ENCODE measurements around the gene RGS9BP. TPM values are rescaled to one million over a fixed set of nuclear protein-coding genes. Genes with fewer than 3 reads are reported as not detected.
"Not testable (repeated sequence)": the region's sequence is repeated elsewhere in the genome, so short reads cannot be mapped to it uniquely, and the experiment has no call there.

The RGS9BP gene
- total RNA-seq, 2 experiments from 2014 or later: not detected

- not testable (repeated sequence) for H3K4me3 Mint-ChIP-seq, H3K4me1 Mint-ChIP-seq, DNase-seq, H3K27ac Mint-ChIP-seq, H3K36me3 Mint-ChIP-seq, H3K27me3 Mint-ChIP-seq, H3K9me3 Mint-ChIP-seq
Measured at GRCh38 chr19:32656379-32656778, 19.3 kb upstream of the RGS9BP start.

GRCh38 chr19:32658075-32658474, 17.6 kb upstream of the RGS9BP start:
- no peak overlapping the region for H3K27ac Mint-ChIP-seq
- peaks cover 7% of the 10 kb centered on the region for H3K36me3 Mint-ChIP-seq
- H3K4me1 Mint-ChIP-seq: peaks cover 2% of the 10 kb centered on the region
- no peaks in the 10 kb centered on the region for H3K9me3 Mint-ChIP-seq
- no peak for DNase-seq
- no peak overlapping the region for H3K4me3 Mint-ChIP-seq
- H3K27me3 Mint-ChIP-seq: no peaks in the 10 kb centered on the region

DNA sequence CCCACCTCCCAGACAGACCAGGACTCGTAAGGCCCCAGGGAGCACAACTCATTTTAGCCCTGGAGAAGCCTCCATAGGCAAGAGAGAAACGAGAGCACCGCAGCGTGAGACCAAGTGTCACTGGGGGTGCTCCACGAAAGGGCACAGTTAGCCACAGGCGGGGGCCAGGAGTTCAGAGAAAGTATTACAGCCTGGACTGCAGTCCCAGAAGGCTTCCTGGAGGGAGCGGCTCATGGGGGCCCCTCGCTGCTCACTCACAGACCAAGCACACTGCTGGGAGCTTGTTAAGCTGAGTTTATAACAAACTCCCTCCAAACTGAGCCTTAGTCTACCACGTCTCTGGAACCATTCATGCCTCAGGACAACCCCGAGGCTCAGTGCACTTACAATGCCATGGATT, 17.1 kb upstream of the RGS9BP start:
- H3K27me3 Mint-ChIP-seq: no peaks in the 10 kb centered on the region
- no peak overlapping the region for H3K4me3 Mint-ChIP-seq
- H3K4me1 Mint-ChIP-seq: no peaks in the 10 kb centered on the region
- H3K36me3 Mint-ChIP-seq: peaks cover 7% of the 10 kb centered on the region
- no peak overlapping the region for H3K27ac Mint-ChIP-seq
- H3K9me3 Mint-ChIP-seq: no peaks in the 10 kb centered on the region
- no peak for DNase-seq

GRCh38 chr19:32661318-32661717, 14.3 kb upstream of the RGS9BP start:
- H3K4me1 Mint-ChIP-seq: no peaks in the 10 kb centered on the region
- no peaks in the 10 kb centered on the region for H3K27me3 Mint-ChIP-seq
- no peak overlapping the region for H3K27ac Mint-ChIP-seq
- peaks cover under 1% of the 10 kb centered on the region for H3K36me3 Mint-ChIP-seq
- H3K9me3 Mint-ChIP-seq: no peaks in the 10 kb centered on the region
- H3K4me3 Mint-ChIP-seq: no peak overlapping the region
- DNase-seq: no peak

DNA sequence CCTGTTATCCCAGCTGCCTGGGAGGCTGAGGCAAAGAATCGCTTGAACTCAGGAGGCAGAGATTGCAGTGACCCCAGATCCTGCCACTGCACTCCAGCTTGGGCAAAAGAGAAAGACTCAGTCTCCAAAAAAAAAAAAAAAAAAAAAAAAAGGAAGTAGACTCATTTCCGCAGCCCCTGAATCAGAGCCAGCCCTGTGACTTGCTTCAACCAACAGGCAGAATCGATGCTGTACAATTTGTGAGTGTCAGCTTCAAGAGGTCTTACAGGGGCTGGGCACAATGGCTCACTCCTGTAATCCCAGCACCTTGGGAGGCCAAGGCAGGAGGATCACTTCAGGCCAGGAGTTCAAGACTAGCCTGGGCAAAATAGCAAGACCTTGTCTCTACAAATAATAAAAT, 13.5 kb upstream of the RGS9BP start:
- H3K36me3 Mint-ChIP-seq: no peaks in the 10 kb centered on the region
- H3K27ac Mint-ChIP-seq: no peak overlapping the region
- no peaks in the 10 kb centered on the region for H3K4me1 Mint-ChIP-seq
- H3K4me3 Mint-ChIP-seq: no peak overlapping the region
- no peaks in the 10 kb centered on the region for H3K27me3 Mint-ChIP-seq
- H3K9me3 Mint-ChIP-seq: no peaks in the 10 kb centered on the region
- no peak for DNase-seq

DNA sequence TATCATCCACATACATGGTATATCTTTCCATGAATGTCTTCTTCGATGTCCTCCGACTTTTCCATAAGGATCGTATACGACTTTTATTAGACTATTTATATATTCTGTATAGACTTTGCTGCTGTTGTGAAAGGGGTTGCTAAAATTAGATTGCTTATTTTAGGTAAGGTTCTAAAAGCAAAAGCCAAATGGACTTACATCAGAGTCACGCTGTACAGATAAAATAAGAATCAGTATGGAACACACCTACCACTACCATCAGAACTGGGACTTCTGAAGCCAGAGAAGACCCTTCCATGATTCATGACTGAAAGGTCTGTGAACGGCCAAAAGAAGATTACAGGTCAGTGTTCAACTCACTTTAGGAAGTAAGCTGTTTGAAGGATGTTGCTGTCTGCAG, 9.6 kb upstream of the RGS9BP start:
- H3K36me3 Mint-ChIP-seq: no peaks in the 10 kb centered on the region
- DNase-seq: no peak
- peaks cover 6% of the 10 kb centered on the region for H3K4me1 Mint-ChIP-seq
- H3K9me3 Mint-ChIP-seq: no peaks in the 10 kb centered on the region
- no peaks in the 10 kb centered on the region for H3K27me3 Mint-ChIP-seq
- no peak overlapping the region for H3K4me3 Mint-ChIP-seq
- no peak overlapping the region for H3K27ac Mint-ChIP-seq

DNA sequence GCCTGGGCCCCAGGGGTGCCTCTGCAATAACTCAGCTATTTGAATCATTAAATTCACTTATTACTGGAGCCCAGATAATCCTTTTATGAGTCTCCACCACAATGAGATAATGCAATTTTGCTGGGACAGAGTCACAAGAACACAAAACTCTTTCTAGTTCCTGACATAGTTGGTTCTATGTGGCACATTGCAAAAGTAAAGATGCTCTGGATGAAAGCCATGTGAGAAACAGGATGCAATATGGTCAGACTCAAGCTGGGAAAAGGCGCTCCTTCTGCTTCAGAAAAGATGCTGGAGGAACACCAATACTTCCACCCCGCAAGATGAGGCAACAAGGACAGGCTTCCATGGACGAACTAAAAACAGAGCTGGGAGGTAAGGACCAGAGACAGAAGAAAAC, 6.3 kb upstream of the RGS9BP start:
- no peak for DNase-seq
- Mint-ChIP-seq H3K36me3 (peaks cover 2% of the 10 kb centered on the region), H3K27ac (no peak overlapping the region), H3K4me1 (peaks cover 26% of the 10 kb centered on the region), H3K27me3 (no peaks in the 10 kb centered on the region), H3K4me3 (no peak overlapping the region), H3K9me3 (no peaks in the 10 kb centered on the region)

- H3K4me3 Mint-ChIP-seq: no peak overlapping the region
- peaks cover 3% of the 10 kb centered on the region for H3K27me3 Mint-ChIP-seq
- H3K4me1 Mint-ChIP-seq: peaks cover 26% of the 10 kb centered on the region
- peaks cover 2% of the 10 kb centered on the region for H3K36me3 Mint-ChIP-seq
- no peaks in the 10 kb centered on the region for H3K9me3 Mint-ChIP-seq
- no peak overlapping the region for H3K27ac Mint-ChIP-seq
- no peak for DNase-seq
Measured at GRCh38 chr19:32671883-32672593, 3.6 kb upstream of the RGS9BP start.

- Mint-ChIP-seq H3K9me3 (no peaks in the 10 kb centered on the region), H3K4me1 (peaks cover 30% of the 10 kb centered on the region), H3K27me3 (peaks cover 11% of the 10 kb centered on the region), H3K36me3 (peaks cover 2% of the 10 kb centered on the region), H3K27ac (no peak overlapping the region), H3K4me3 (no peak overlapping the region)
- DNase-seq: no peak
Measured at GRCh38 chr19:32672841-32673240, 2.8 kb upstream of the RGS9BP start.

GRCh38 chr19:32673573-32673972, 2.1 kb upstream of the RGS9BP start:
- H3K27ac Mint-ChIP-seq: no peak overlapping the region
- peaks cover 18% of the 10 kb centered on the region for H3K27me3 Mint-ChIP-seq
- H3K4me3 Mint-ChIP-seq: peak overlapping the region; percentile 93

GRCh38 chr19:32674153-32674930, 1.3 kb upstream of the RGS9BP start:
- H3K4me1 Mint-ChIP-seq: peaks cover 30% of the 10 kb centered on the region
- peak overlapping the region; percentile 93 for H3K4me3 Mint-ChIP-seq
- DNase-seq: no peak
- peaks cover 22% of the 10 kb centered on the region for H3K27me3 Mint-ChIP-seq
- H3K36me3 Mint-ChIP-seq: peaks cover 2% of the 10 kb centered on the region
- no peaks in the 10 kb centered on the region for H3K9me3 Mint-ChIP-seq
- H3K27ac Mint-ChIP-seq: peak overlapping the region; percentile 81

More at GRCh38 chr19:32673573-32673972, 2.1 kb upstream of the RGS9BP start:
- Mint-ChIP-seq H3K9me3 (no peaks in the 10 kb centered on the region), H3K4me1 (peaks cover 30% of the 10 kb centered on the region), H3K36me3 (peaks cover 2% of the 10 kb centered on the region)
- no peak for DNase-seq

- Mint-ChIP-seq H3K4me3 (peak within 1 kb of the TSS; percentile 93), H3K36me3 (peaks cover 2% of the 10 kb centered on the region), H3K9me3 (no peaks in the 10 kb centered on the region), H3K27ac (peak within 1 kb of the TSS; percentile 81), H3K27me3 (peaks cover 25% of the 10 kb centered on the region), H3K4me1 (peaks cover 26% of the 10 kb centered on the region)
- DNase-seq: peak; percentile 99
Measured at GRCh38 chr19:32674931-32675719, 523 bp upstream of the RGS9BP start, which contains the start of gene ANKRD27. TSS of gene ANKRD27 (minus strand) at chr19:32675180. CDS start at chr19:32659015, 16,165 bp downstream.

DNA sequence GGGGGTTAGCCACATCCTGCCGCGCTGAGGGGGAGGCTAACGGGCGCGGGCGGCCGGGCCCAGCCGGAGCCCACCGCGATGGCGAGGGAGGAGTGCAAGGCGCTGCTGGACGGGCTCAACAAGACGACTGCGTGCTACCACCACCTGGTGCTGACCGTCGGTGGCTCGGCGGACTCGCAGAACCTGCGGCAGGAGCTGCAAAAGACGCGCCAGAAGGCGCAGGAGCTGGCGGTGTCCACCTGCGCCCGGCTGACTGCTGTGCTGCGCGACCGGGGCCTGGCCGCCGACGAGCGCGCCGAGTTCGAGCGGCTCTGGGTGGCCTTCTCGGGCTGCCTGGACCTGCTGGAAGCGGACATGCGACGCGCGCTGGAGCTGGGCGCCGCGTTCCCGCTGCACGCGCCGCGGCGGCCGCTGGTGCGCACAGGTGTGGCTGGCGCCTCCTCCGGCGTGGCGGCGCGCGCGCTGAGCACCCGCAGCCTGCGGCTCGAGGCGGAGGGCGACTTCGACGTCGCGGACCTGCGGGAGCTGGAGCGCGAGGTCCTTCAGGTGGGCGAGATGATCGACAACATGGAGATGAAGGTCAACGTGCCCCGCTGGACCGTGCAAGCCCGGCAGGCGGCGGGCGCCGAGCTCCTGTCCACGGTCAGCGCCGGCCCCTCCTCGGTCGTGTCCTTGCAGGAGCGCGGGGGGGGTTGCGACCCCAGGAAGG, 692 bp downstream of the RGS9BP start:
- DNase-seq: peak; percentile 23

DNA sequence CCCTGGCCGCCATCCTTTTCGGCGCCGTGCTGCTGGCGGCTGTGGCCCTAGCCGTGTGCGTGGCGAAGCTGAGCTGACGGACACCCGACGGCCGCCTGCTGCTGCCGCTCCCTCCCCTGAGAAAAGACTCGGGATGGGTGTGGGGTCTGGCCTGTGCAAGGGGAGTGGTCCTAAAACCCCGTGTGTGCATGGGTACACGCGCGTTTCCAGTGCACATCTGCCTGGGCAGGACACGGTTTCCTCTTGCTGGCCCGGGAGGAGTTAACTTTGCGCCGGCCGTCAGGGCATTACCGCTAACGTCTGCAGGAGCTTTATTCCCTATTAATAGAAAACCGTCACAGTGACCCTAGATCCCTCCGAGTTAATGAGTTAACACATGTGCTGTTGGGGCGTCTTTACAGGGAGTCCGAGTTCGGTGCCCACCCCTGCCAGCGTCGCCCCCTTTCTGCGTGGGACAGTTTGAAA, 1.3 kb downstream of the RGS9BP start:
- no peak for DNase-seq
- H3K4me3 Mint-ChIP-seq: no peak overlapping the region
- H3K4me1 Mint-ChIP-seq: peaks cover 20% of the 10 kb centered on the region
- peaks cover 2% of the 10 kb centered on the region for H3K36me3 Mint-ChIP-seq
- no peak overlapping the region for H3K27ac Mint-ChIP-seq
- peaks cover 25% of the 10 kb centered on the region for H3K27me3 Mint-ChIP-seq
- no peaks in the 10 kb centered on the region for H3K9me3 Mint-ChIP-seq

More for the DNA sequence above, 692 bp downstream of the RGS9BP start:
- Mint-ChIP-seq H3K4me3 (peak overlapping the region; percentile 73), H3K27me3 (peaks cover 25% of the 10 kb centered on the region), H3K4me1 (peaks cover 23% of the 10 kb centered on the region), H3K36me3 (peaks cover 2% of the 10 kb centered on the region), H3K27ac (no peak overlapping the region), H3K9me3 (no peaks in the 10 kb centered on the region)
